ENCODE measurements around the gene PBOV1.

The PBOV1 gene

GRCh38 chr6:138250513-138251247 lies 32.4 kb upstream of the PBOV1 start:
- H3K27me3 ChIP-seq (ENCODE audit: insufficient read depth, poor library complexity, severe bottlenecking): no peaks in the 10 kb centered on the region
- TF ChIP-seq, protein P1, sequence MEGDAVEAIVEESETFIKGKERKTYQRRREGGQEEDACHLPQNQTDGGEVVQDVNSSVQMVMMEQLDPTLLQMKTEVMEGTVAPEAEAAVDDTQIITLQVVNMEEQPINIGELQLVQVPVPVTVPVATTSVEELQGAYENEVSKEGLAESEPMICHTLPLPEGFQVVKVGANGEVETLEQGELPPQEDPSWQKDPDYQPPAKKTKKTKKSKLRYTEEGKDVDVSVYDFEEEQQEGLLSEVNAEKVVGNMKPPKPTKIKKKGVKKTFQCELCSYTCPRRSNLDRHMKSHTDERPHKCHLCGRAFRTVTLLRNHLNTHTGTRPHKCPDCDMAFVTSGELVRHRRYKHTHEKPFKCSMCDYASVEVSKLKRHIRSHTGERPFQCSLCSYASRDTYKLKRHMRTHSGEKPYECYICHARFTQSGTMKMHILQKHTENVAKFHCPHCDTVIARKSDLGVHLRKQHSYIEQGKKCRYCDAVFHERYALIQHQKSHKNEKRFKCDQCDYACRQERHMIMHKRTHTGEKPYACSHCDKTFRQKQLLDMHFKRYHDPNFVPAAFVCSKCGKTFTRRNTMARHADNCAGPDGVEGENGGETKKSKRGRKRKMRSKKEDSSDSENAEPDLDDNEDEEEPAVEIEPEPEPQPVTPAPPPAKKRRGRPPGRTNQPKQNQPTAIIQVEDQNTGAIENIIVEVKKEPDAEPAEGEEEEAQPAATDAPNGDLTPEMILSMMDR (IDR thresholded peaks at IDR 0.05; ENCODE audit: poor library complexity, severe bottlenecking): no peak
- H3K36me3 ChIP-seq (ENCODE audit: low read depth): no peaks in the 10 kb centered on the region
- H3K4me3 ChIP-seq (ENCODE audit: severe bottlenecking): no peak overlapping the region
- ATAC-seq (ENCODE audit: low read depth): peak; percentile 82
- H3K4me1 ChIP-seq (ENCODE audit: insufficient read depth, poor library complexity, severe bottlenecking): peaks cover 3% of the 10 kb centered on the region
- no peaks in the 10 kb centered on the region for H3K9me3 ChIP-seq (ENCODE audit: severe bottlenecking)
- no peak overlapping the region for H3K27ac ChIP-seq (ENCODE audit: poor library complexity, severe bottlenecking)
- peak; percentile 60 for DNase-seq (ENCODE audit: low spot score)

DNA sequence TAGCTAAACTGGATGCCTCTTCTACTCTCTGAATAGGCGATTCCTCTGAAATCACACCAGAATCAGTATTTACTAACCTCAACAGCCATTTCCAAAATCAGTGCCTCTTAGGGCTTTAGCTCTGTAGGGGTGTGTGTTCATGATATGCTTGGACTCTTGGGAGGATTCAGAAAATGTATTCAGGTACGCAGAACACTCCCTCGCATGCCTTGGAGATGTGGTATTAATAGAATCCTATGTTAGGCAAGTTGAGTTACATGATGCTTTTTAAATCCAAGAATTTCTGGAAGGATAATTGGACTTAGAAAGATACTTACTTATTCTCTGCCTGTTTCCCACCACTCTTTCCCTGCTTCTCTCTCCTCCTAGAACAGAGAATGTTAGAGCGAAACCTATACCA lies 31.8 kb upstream of the PBOV1 start:
- ATAC-seq (ENCODE audit: low read depth) (no peak), DNase-seq (ENCODE audit: low spot score) (no peak)
- no peak overlapping the region for H3K4me3 ChIP-seq (ENCODE audit: severe bottlenecking)
- TF ChIP-seq, protein P1 (IDR thresholded peaks at IDR 0.05; ENCODE audit: poor library complexity, severe bottlenecking): no peak
- no peaks in the 10 kb centered on the region for H3K9me3 ChIP-seq (ENCODE audit: severe bottlenecking)
- H3K27me3 ChIP-seq (ENCODE audit: insufficient read depth, poor library complexity, severe bottlenecking): no peaks in the 10 kb centered on the region
- H3K27ac ChIP-seq (ENCODE audit: poor library complexity, severe bottlenecking): no peak overlapping the region
- peaks cover 3% of the 10 kb centered on the region for H3K4me1 ChIP-seq (ENCODE audit: insufficient read depth, poor library complexity, severe bottlenecking)
- H3K36me3 ChIP-seq (ENCODE audit: low read depth): no peaks in the 10 kb centered on the region

DNA sequence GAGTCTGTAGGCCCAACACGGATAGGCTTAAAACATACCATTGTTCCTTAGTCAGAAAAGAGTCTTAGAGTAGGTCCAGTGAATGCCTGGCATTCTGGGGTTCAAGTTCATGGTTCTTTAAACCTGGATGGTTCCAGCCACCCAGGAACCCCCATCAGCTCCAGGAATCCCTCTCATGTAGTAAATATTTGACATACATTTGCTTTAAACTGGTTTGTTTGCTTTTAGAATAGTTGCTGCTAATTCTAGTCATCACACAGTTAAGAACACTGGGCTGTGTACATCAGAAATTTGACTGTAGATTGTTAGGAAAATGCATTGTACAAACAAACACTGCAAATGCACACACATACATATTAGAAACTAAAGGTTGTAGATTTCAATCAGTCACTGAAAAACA lies 30.6 kb upstream of the PBOV1 start:
- H3K9me3 ChIP-seq (ENCODE audit: severe bottlenecking): no peaks in the 10 kb centered on the region
- no peak overlapping the region for H3K4me3 ChIP-seq (ENCODE audit: severe bottlenecking)
- TF ChIP-seq, protein P1 (IDR thresholded peaks at IDR 0.05; ENCODE audit: poor library complexity, severe bottlenecking): no peak
- no peaks in the 10 kb centered on the region for H3K27me3 ChIP-seq (ENCODE audit: insufficient read depth, poor library complexity, severe bottlenecking)
- ATAC-seq (ENCODE audit: low read depth) (no peak), DNase-seq (ENCODE audit: low spot score) (no peak)
- no peaks in the 10 kb centered on the region for H3K36me3 ChIP-seq (ENCODE audit: low read depth)
- H3K4me1 ChIP-seq (ENCODE audit: insufficient read depth, poor library complexity, severe bottlenecking): peaks cover 3% of the 10 kb centered on the region
- no peak overlapping the region for H3K27ac ChIP-seq (ENCODE audit: poor library complexity, severe bottlenecking)

DNA sequence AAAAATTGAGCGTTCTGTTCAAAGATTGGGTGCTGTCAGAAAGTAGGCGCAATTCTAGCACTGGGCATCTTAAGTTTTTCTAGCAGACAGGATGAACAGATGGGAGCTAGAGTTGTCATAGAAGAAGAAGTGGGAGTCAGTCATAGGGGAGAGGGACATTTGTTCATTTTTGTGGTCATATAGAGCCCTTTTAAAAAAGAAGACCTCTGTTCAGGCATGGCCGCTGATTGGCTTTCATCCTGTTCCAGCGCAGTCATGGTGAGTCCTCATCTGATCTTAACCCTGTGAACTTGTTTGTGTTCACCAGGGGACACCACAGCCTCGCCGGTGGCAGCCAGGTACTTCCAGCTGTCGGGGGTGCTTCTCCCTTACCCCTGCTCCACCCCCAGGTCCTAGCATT lies 29.7 kb upstream of the PBOV1 start:
- Histone ChIP-seq H3K27ac (ENCODE audit: poor library complexity, severe bottlenecking) (no peak overlapping the region), H3K36me3 (ENCODE audit: low read depth) (no peaks in the 10 kb centered on the region), H3K4me3 (ENCODE audit: severe bottlenecking) (no peak overlapping the region), H3K4me1 (ENCODE audit: insufficient read depth, poor library complexity, severe bottlenecking) (peaks cover 3% of the 10 kb centered on the region), H3K9me3 (ENCODE audit: severe bottlenecking) (no peaks in the 10 kb centered on the region), H3K27me3 (ENCODE audit: insufficient read depth, poor library complexity, severe bottlenecking) (no peaks in the 10 kb centered on the region)
- no peak for ATAC-seq (ENCODE audit: low read depth)
- TF ChIP-seq, protein P1 (IDR thresholded peaks at IDR 0.05; ENCODE audit: poor library complexity, severe bottlenecking): no peak
- no peak for DNase-seq (ENCODE audit: low spot score)

Data from RWPE2 (cell line).